IMR-90 (cell line): ENCODE results near the gene MYLK4. TPM values are rescaled to one million over a fixed set of nuclear protein-coding genes. Genes with fewer than 3 reads are reported as not detected.

ENCODE experiments used
- ATAC-seq: fragments of 200-7000 bp; cut with Tn5 transposase; 2 replicates; pipeline ENCODE4 v1.9.1; 2020; ENCODE audit warnings: low read depth, mild to moderate bottlenecking, moderate library complexity
- BruUV-seq: library from RNA; stranded (reverse); fragments of 400-500 nt; replicated peaks from 2 replicates; lab custom pipeline; 2021; lab: Mats Ljungman, UMichigan
- CTCF ChIA-PET: fragments of 300-600 bp; formaldehyde crosslinking; extraction: SDS; loops from one replicate; lab custom pipeline; 2021; ENCODE audit warnings: antibody characterized with exemption; lab: Yijun Ruan, JAX
- POLR2A ChIA-PET: fragments of 300-600 bp; sonication (Branson Sonifier 250); formaldehyde crosslinking; loops from one replicate; lab custom pipeline; 2022; ENCODE audit warnings: antibody characterized with exemption; ENCODE audit not compliant: unreplicated experiment; lab: Charles Lee
- DNase-seq: peaks from one replicate; pipeline ENCODE4 v3.0.0; 2013
- H2AFZ ChIP-seq: replicated peaks from 2 replicates; pipeline ENCODE3; 2013; ENCODE audit warnings: low read length, mild to moderate bottlenecking; ENCODE audit not compliant: poor library complexity
- H2AK5ac ChIP-seq: 2 replicates; pipeline ENCODE4 v1.6.1; 2013; ENCODE audit warnings: low read depth, low read length, inconsistent platforms
- H2AK9ac ChIP-seq: replicated peaks from 2 replicates; pipeline ENCODE3; 2013; ENCODE audit warnings: mild to moderate bottlenecking, low read depth, low read length, moderate library complexity; ENCODE audit not compliant: poor library complexity
- H2BK120ac ChIP-seq: 2 replicates; pipeline ENCODE4 v1.6.1; 2013; ENCODE audit warnings: low read depth, low read length, inconsistent platforms
- H2BK15ac ChIP-seq: 3 replicates; pipeline ENCODE4 v1.6.1; 2013; ENCODE audit warnings: low read depth, low read length, inconsistent platforms
- H2BK20ac ChIP-seq: 2 replicates; pipeline ENCODE4 v1.6.1; 2013; ENCODE audit warnings: low read depth, mild to moderate bottlenecking, inconsistent platforms, low read length, moderate library complexity
- H2BK5ac ChIP-seq: 2 replicates; pipeline ENCODE4 v1.6.1; 2013; ENCODE audit warnings: mild to moderate bottlenecking, low read depth, low read length, inconsistent platforms; ENCODE audit not compliant: poor library complexity, severe bottlenecking
- H3K14ac ChIP-seq: replicated peaks from 2 replicates; pipeline ENCODE4 v1.6.1; 2013; ENCODE audit warnings: low read depth, low read length, inconsistent platforms
- H3K18ac ChIP-seq: 2 replicates; pipeline ENCODE4 v1.6.1; 2013; ENCODE audit warnings: low read depth, low read length, control low read depth
- H3K23ac ChIP-seq: 2 replicates; pipeline ENCODE4 v1.6.1; 2013; ENCODE audit warnings: low read depth, low read length, inconsistent platforms
- H3K27ac ChIP-seq: 2 replicates; pipeline ENCODE4 v1.5.1; 2013; ENCODE audit warnings: mild to moderate bottlenecking, control low read depth, low read length; ENCODE audit not compliant: insufficient read depth
- H3K27me3 ChIP-seq: 2 replicates; pipeline ENCODE4 v1.6.1; 2013; ENCODE audit warnings: low read length; ENCODE audit not compliant: control insufficient read depth, insufficient read depth
- H3K36me3 ChIP-seq: 2 replicates; pipeline ENCODE4 v1.6.1; 2013; ENCODE audit warnings: low read length, mixed read lengths; ENCODE audit not compliant: control insufficient read depth, insufficient read depth
- H3K4ac ChIP-seq: 2 replicates; pipeline ENCODE4 v1.6.1; 2013; ENCODE audit warnings: low read depth, low read length, inconsistent platforms
- H3K4me1 ChIP-seq: 2 replicates; pipeline ENCODE4 v1.6.1; 2013; ENCODE audit warnings: low read length, mixed read lengths; ENCODE audit not compliant: control insufficient read depth, insufficient read depth
- H3K4me2 ChIP-seq: 2 replicates; pipeline ENCODE4 v1.6.1; 2013; ENCODE audit warnings: low read depth, mild to moderate bottlenecking, control low read depth, low read length, moderate library complexity
- H3K4me3 ChIP-seq: 2 replicates; pipeline ENCODE4 v1.5.1; 2013; ENCODE audit warnings: low read depth, mild to moderate bottlenecking, control low read depth, low read length, moderate library complexity; ENCODE audit not compliant: insufficient read depth
- H3K56ac ChIP-seq: 2 replicates; pipeline ENCODE4 v1.6.1; 2013; ENCODE audit warnings: low read length, inconsistent platforms; ENCODE audit not compliant: insufficient read depth; ENCODE audit errors: extremely low read depth
- H3K79me1 ChIP-seq, 2 experiments: 2 replicates each; pipeline ENCODE4 v1.6.1; 2013; ENCODE audit warnings: low read length in 2 of 2, inconsistent platforms in 1 of 2, low read depth in 1 of 2
- H3K9ac ChIP-seq: 2 replicates; pipeline ENCODE4 v1.6.1; 2013; ENCODE audit warnings: low read depth, low read length, control low read depth
- H3K9me1 ChIP-seq: 2 replicates; pipeline ENCODE4 v1.6.1; 2013; ENCODE audit warnings: low read length, inconsistent platforms; ENCODE audit not compliant: insufficient read depth
- H3K9me3 ChIP-seq: 2 replicates; pipeline ENCODE4 v1.6.1; 2013; ENCODE audit warnings: low read length; ENCODE audit not compliant: control insufficient read depth, insufficient read depth
- H4K20me1 ChIP-seq: 2 replicates; pipeline ENCODE4 v1.6.1; 2013; ENCODE audit warnings: low read length, inconsistent platforms; ENCODE audit not compliant: insufficient read depth
- H4K5ac ChIP-seq: 2 replicates; pipeline ENCODE4 v1.6.1; 2013; ENCODE audit warnings: mild to moderate bottlenecking, low read depth, low read length, control low read depth
- H4K8ac ChIP-seq, 2 experiments: 2 replicates each; pipeline ENCODE4 v1.6.1; 2013; ENCODE audit warnings: low read depth in 2 of 2, low read length in 2 of 2, control low read depth in 1 of 2, inconsistent platforms in 1 of 2
- H4K91ac ChIP-seq: 2 replicates; pipeline ENCODE4 v1.6.1; 2013; ENCODE audit warnings: low read depth, low read length, inconsistent platforms; ENCODE audit not compliant: insufficient read depth
- BHLHE40 ChIP-seq: fragments of 150-350 bp; IDR thresholded peaks from 2 replicates; pipeline ENCODE4 v1.6.1; 2016; ENCODE audit warnings: mild to moderate bottlenecking, low read depth, low read length
- CEBPB ChIP-seq: IDR thresholded peaks from 2 replicates; pipeline ENCODE4 v1.6.1; 2012; ENCODE audit warnings: low read depth, low read length, improper control_type of control experiment
- CHD1 ChIP-seq: IDR thresholded peaks from 2 replicates; pipeline ENCODE4 v1.6.1; 2012; ENCODE audit warnings: low read depth, low read length, improper control_type of control experiment
- CTCF ChIP-seq: conservative IDR thresholded peaks from 2 replicates; pipeline ENCODE4 v1.5.1; 2012; ENCODE audit warnings: mild to moderate bottlenecking, low read depth, low read length, improper control_type of control experiment
- ELK1 ChIP-seq: fragments of 150-350 bp; IDR thresholded peaks from 2 replicates; pipeline ENCODE4 v1.6.1; 2016; ENCODE audit warnings: low read depth, mild to moderate bottlenecking, low read length, moderate library complexity, borderline replicate concordance
- FOS ChIP-seq: fragments of 150-350 bp; IDR thresholded peaks from 2 replicates; pipeline ENCODE4 v1.6.1; 2016; ENCODE audit warnings: low read depth, low read length
- MAFK ChIP-seq: IDR thresholded peaks from 2 replicates; pipeline ENCODE4 v1.6.1; 2012; ENCODE audit warnings: low read depth, low read length, improper control_type of control experiment
- MAZ ChIP-seq: IDR thresholded peaks from 2 replicates; pipeline ENCODE4 v1.6.1; 2012; ENCODE audit warnings: low read depth, mild to moderate bottlenecking, low read length, improper control_type of control experiment, moderate library complexity, borderline replicate concordance
- MXI1 ChIP-seq: IDR thresholded peaks from 2 replicates; pipeline ENCODE4 v1.6.1; 2012; ENCODE audit warnings: low read depth, mild to moderate bottlenecking, low read length, moderate library complexity, borderline replicate concordance
- NFE2L2 ChIP-seq: fragments of 150-350 bp; IDR thresholded peaks from 2 replicates; pipeline ENCODE4 v1.6.1; 2016; ENCODE audit warnings: low read depth, mild to moderate bottlenecking, low read length
- POLR2A ChIP-seq: IDR thresholded peaks from 2 replicates; pipeline ENCODE4 v1.6.1; 2012; ENCODE audit warnings: mild to moderate bottlenecking, low read depth, low read length
- RAD21 ChIP-seq: IDR thresholded peaks from 2 replicates; pipeline ENCODE4 v1.6.1; 2012; ENCODE audit warnings: low read length, improper control_type of control experiment
- RCOR1 ChIP-seq: IDR thresholded peaks from 2 replicates; pipeline ENCODE4 v1.6.1; 2012; ENCODE audit warnings: mild to moderate bottlenecking, low read length, improper control_type of control experiment; ENCODE audit not compliant: insufficient replicate concordance
- RFX5 ChIP-seq: IDR thresholded peaks from 2 replicates; pipeline ENCODE4 v1.8.0; 2012; ENCODE audit warnings: low read depth, mild to moderate bottlenecking, low read length, moderate library complexity
- SMC3 ChIP-seq: fragments of 150-350 bp; IDR thresholded peaks from 2 replicates; pipeline ENCODE4 v1.6.1; 2016; ENCODE audit warnings: low read depth, mild to moderate bottlenecking, antibody characterized with exemption, low read length, moderate library complexity
- USF2 ChIP-seq: fragments of 150-350 bp; IDR thresholded peaks from 2 replicates; pipeline ENCODE4 v1.6.1; 2017; ENCODE audit warnings: mild to moderate bottlenecking, antibody characterized with exemption, low read length, low read depth
- WGBS, 2 experiments: methylation state at CpG; one replicate each; pipeline versions ENCODE4 v1.1.5 to v1.1.7; 2013; ENCODE audit warnings: missing lambda C conversion rate in 2 of 2; ENCODE audit not compliant: insufficient read length in 1 of 2; ENCODE audit errors: extremely low coverage in 2 of 2; 5-methylcytosine and 5-hydroxymethylcytosine counted together
- dilution Hi-C: fragments of 300-500 bp; cut with HindIII; formaldehyde crosslinking; loops from one replicate; pipeline ENCODE4 v1.14.3; 2018; ENCODE audit warnings: low sequenced_read_pairs; ENCODE audit not compliant: unreplicated experiment
- in situ Hi-C: fragments of 300-500 bp; cut with MboI; formaldehyde crosslinking; loops from 3 replicates; pipeline ENCODE4 v1.14.3; 2019; ENCODE audit warnings: low sequenced_read_pairs, inconsistent platforms, mixed read lengths
- intact Hi-C: fragments of 100-400 bp; cut with micrococcal nuclease; formaldehyde crosslinking; loops from 2 replicates; pipeline ENCODE4 v1.10.0; 2022
- polyA plus RNA-seq, 3 experiments: library from polyadenylated mRNA; depleted of rRNA; stranded (reverse); fragments of >200 nt; gene quantifications; 2 replicates each; pipeline ENCODE4 v1.2.3, GENCODE V29; 2012; ENCODE audit warnings: low replicate concordance in 1 of 3
- total RNA-seq: library from RNA; depleted of rRNA; stranded (reverse); fragments of >200 nt; gene quantifications from 2 replicates; pipeline ENCODE4 v1.2.3, GENCODE V29; 2012

Gene MYLK4
- total and polyA plus RNA-seq, 2 of the 4 experiments (the other 2 are of a cell fraction): under 0.01 to 0.07 TPM

GRCh38 chr6:2758980-2759379 is 8.3 kb upstream of the MYLK4 start:
- intact Hi-C loops: no loop called here
- no peak overlapping the region for H3K4ac ChIP-seq
- WGBS, 2 experiments: no CpG with 5 or more reads among the region's 3 CpGs
- H3K23ac ChIP-seq: no peak overlapping the region
- BruUV-seq: no TSS peak
- H4K20me1 ChIP-seq: no peaks in the 10 kb centered on the region; the same call in 1 of the 2 replicates
- no peak overlapping the region for H4K5ac ChIP-seq
- H3K9me1 ChIP-seq: peaks cover 3% of the 10 kb centered on the region
- H2AK9ac ChIP-seq: no peak overlapping the region
- peaks cover 11% of the 10 kb centered on the region for H3K4me1 ChIP-seq
- no peak overlapping the region for H4K8ac ChIP-seq
- no peak overlapping the region for H4K91ac ChIP-seq
- no peak overlapping the region for H2AFZ ChIP-seq
- H2AK5ac ChIP-seq: no peak overlapping the region
- no peak overlapping the region for H3K14ac ChIP-seq
- H3K4me3 ChIP-seq: no peak overlapping the region
- no peak overlapping the region for H2BK20ac ChIP-seq
- no peaks in the 10 kb centered on the region for H3K9me3 ChIP-seq
- H3K27ac ChIP-seq: no peak overlapping the region
- H3K79me1 ChIP-seq: peaks cover 0 to 7% of the 10 kb centered on the region in 2 experiments; a peak in 1 of 4 replicates
- H2BK120ac ChIP-seq: no peak overlapping the region
- no peak overlapping the region for H3K18ac ChIP-seq
- in situ Hi-C loops: loop anchor here (10.0 kb wide), 1 partner anchor 1164 kb away; no protein-coding TSS in a partner anchor
- H2BK15ac ChIP-seq: no peak overlapping the region
- dilution Hi-C loops: no loop called here
- H3K36me3 ChIP-seq: no peaks in the 10 kb centered on the region
- DNase-seq (no peak), ATAC-seq (no peak)
- no peak overlapping the region for H2BK5ac ChIP-seq
- no peak overlapping the region for H3K9ac ChIP-seq
- H3K4me2 ChIP-seq: no peak overlapping the region
- no peak overlapping the region for H3K56ac ChIP-seq
- H3K27me3 ChIP-seq: no peaks in the 10 kb centered on the region
- ChIA-PET POLR2A (no interaction called here), CTCF (no interaction called here)
- no peak for TF ChIP-seq MAZ
- no peak for TF ChIP-seq BHLHE40
- TF ChIP-seq ELK1: no peak
- no peak for TF ChIP-seq SMC3
- no peak for TF ChIP-seq RFX5
- TF ChIP-seq CHD1: no peak
- no peak for TF ChIP-seq CTCF
- TF ChIP-seq MAFK: no peak
- no peak for TF ChIP-seq USF2
- TF ChIP-seq POLR2A: no peak
- no peak for TF ChIP-seq RCOR1
- TF ChIP-seq MXI1: no peak
- no peak for TF ChIP-seq NFE2L2
- no peak for TF ChIP-seq RAD21
- TF ChIP-seq FOS: no peak
- TF ChIP-seq CEBPB: no peak
